ENCODE data around the gene ARL8B. TPM values are rescaled to one million over a fixed set of nuclear protein-coding genes. Genes with fewer than 3 reads are reported as not detected.

ARL8B gene
- polyA plus RNA-seq, 4 donors: 69.6 to 82.8 (median 82.4) TPM

DNA sequence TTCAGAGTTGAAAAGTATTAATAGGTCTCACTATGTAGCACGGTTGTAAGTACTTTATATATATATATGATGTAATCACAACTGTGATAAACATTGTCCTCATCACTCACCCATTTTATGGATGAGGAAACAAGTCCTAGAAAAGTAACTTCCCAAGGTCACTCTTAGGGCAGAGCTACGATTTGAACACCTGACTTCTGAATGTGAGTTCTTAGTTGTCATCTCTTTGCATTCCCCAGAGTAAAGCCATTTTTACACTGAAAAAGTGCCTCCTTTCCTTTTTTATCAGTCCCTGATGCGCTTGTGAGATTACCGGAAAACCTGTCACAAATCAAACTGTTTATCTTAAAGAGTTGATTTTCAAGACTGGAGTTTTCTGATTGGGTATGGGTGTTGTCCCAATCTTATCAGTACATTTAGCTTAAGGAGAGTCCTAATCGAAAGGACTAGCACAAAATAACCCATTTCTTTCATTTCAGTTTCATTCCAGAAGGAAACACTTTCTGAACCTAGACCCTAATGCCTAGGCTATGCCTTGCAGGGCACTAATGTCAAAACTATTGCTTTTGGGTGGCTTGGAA is 63.1 kb downstream of the ARL8B start:
- DNase-seq (ENCODE audit: low read depth in 4 of 4, low spot score in 3 of 4): no peak

DNA sequence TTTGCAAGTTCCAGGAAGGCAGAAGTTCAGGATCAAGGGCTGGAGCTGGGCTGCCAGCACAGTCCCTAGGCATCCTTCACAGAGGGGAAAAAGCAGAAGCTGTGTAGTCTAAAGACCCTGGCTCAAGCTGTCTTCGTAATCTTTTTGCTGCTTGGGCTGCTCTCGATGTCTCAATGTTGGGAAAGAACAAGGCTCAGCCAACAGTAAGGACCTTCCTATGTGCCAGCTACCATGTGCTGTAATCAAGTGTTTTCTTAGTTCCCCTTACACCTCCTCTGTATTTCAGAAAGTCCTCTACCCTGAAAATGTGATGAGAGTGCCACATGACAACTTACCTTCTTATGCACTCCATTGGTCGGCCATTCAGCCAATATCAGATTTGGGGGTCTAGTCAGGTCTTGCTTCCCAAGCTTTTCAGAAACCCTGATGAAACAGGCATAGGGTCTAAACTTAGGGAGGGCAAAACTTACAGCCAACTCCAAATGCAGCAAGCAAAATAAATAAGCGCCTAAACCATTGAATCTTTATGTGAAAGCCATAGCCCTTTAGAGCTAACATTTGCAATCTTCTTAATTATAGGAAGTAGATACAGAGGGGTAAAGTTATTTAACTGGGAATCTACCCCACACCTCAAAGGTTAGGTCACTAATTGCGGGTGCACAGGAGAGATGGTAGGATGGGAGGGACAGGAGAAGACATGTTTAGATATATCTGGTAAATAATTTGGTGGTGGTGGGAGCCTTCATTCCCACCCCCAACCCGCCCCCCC is 64.2 kb downstream of the ARL8B start:
- DNase-seq (ENCODE audit: low read depth in 4 of 4, low spot score in 3 of 4): no peak

DNA sequence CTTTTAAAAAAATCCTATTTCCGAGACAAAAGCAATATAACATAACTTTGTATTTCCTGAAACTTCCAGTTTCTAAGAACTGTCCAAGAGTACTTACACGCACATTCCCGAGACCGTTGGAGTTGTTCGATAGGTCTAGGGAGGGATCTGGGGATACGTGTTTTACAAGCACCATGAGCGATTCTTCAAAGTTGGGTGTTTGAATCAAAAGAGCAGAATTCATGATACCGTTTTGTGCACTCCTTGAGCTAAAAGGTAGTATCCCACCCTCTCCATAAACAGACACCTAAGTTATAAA is 64.7 kb downstream of the ARL8B start:
- DNase-seq (ENCODE audit: low read depth in 4 of 4, low spot score in 3 of 4): peak in 2 of 4 donors; percentile 22 to 23

DNA sequence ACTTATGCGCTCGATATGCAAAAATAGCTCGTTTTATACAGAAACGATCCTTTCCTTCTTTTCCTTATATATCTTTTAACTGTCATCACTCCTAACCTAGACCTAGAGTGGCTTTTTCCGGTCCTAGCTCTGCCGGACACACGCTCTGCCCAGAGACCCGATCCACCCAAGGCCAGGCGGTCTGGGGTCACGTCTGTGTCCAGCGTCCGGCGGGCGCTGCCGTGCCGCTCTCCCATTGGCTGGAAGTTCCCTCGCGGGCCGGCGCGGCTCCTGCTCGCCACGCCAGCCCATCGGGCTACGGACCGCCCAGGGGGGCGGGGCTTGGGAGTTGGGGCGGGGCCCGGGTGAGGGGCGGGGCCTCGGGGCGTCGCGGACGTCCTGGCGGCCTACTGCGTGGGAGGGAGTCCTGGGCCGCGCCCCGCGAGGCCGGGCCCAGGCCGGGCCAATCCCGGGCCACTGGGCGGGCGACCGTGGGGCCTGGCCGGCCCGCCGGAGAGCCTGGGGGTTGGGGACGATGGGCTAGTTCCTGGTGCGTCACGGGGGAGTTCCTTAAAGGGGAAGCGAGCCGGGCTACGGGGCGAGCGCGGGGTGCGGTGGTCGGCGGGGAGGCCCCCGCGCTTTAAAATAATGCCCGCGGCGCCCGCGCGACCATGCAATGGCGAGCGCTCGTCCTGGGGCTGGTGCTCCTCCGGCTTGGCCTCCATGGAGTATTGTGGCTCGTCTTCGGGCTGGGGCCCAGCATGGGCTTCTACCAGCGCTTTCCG is 65.2 kb downstream of the ARL8B start, which contains the start of gene EDEM1:
TSS of gene EDEM1 (plus strand) at position 552 of the 764 bp plus-strand sequence. CDS start at position 651, 99 bp downstream.
- DNase-seq (ENCODE audit: low read depth in 4 of 4, low spot score in 3 of 4): peak; percentile 80 to 87 (median 85)

GRCh38 chr3:5187920-5188418 is 65.9 kb downstream of the ARL8B start:
- DNase-seq (ENCODE audit: low read depth in 4 of 4, low spot score in 3 of 4): peak in 2 of 4 donors; percentile 5 to 26

DNA sequence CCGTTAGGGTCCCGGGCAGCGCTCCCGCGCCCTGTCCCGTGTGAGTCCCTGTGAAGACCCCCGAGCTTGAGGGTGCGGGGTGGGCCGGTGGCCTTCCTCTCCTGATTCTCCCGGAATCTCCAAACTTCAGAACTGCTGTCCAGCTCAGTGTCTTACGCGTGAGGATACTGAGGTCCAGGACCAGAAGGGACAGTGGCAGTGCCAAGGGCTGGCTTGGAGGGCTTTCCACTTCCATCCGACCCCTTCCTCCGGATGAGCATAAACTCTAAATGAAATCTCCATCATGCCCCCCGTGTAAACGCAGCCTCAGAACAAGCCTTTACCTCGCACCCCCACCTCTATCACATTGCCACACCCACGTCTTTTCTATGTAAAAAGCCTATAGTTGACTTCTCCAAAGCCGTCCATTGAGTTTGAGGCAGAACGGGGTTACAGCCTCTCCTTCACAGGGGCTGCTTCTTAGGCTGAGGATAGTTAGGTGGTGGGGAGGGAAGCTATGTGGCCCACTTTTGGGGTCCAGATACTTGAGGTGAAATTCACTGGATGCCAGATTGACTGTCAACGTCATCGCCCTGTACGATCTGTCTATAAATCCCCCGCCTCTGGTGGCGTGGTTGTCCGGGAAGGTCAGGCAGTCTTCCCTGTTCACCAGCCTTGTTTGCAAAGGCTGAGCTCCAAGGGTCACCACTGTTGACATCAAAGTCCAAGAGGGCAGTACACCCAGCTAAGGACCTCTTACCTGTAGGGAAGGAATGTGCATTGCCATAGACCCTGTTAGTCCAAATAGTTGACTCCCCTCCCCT is 66.5 kb downstream of the ARL8B start:
- peak in 2 of 4 donors; percentile 7 to 31 for DNase-seq (ENCODE audit: low read depth in 4 of 4, low spot score in 3 of 4)

GRCh38 chr3:5190147-5190791 is 68.2 kb downstream of the ARL8B start:
- DNase-seq (ENCODE audit: low read depth in 4 of 4, low spot score in 3 of 4): no peak

DNA sequence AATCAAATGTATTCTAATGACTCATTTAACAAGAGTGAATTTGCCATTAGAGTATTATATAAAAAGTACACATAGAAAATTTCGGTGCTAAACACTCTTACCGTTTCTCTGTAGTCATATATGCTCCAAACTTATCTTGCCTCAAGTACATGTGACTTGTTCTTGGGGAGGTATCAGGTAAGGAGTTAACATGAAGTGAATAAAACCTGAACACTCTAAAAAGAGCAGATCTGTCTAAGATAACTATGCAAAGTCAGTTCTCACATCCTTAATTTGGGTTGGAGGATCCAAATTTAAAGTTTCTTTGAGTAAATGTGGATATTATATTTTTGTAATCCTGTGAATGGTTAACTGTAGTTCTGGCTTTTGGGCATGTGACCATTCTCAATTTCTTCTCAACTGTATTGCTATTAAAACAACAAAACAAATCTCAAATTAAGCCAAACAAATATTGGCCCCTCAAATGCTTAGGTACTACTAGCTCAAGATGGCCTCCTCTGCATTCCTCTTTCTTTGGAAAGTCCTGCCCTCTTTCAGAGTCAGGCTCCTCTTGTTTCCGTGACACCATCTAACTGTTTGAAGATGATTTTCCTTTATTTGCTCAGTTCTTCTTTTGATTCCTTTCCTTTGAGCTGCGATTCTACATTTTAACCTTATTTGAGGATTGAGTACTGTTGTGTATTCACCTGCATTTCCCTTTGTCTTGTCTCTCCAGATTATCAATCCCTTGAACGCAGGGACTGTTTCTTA is 69.6 kb downstream of the ARL8B start:
- no peak for DNase-seq (ENCODE audit: low read depth in 4 of 4, low spot score in 3 of 4)

GRCh38 chr3:5192571-5193365 is 70.7 kb downstream of the ARL8B start:
- no peak for DNase-seq (ENCODE audit: low read depth in 4 of 4, low spot score in 3 of 4)

GRCh38 chr3:5194341-5194740 is 72.2 kb downstream of the ARL8B start:
- DNase-seq (ENCODE audit: low read depth in 4 of 4, low spot score in 3 of 4): no peak

DNA sequence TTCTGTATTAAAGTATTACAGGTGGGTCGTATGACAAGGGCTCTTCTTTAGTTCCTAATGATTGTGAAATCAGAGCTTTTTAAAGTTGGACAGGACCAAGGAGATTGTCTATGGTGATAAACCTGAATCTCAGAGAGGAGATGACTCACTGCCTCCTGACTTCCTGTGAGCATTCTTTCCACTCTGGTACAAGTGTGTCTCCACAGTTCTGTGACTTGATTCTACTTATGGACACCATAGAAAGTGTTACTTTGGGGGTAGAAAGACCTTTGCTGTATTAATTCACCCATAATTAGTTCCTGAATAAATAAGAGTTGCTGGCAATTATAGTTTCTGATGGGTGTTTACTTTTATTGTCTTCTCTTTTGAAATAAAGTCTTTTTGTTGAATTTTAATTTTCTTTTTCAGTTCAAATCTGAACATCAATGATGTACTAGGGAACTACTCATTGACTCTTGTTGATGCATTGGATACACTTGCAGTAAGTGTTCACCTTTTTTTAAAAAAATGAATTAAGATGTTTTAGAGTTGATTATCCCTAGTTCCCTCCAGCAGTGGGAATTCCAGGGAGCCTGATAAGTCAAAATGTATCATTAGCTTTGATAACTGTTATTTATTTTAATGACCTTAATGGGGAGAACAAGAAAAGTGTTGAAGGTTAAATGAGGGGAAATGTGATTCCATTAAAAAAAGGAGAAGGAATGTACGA is 72.9 kb downstream of the ARL8B start:
- no peak for DNase-seq (ENCODE audit: low read depth in 4 of 4, low spot score in 3 of 4)

DNA sequence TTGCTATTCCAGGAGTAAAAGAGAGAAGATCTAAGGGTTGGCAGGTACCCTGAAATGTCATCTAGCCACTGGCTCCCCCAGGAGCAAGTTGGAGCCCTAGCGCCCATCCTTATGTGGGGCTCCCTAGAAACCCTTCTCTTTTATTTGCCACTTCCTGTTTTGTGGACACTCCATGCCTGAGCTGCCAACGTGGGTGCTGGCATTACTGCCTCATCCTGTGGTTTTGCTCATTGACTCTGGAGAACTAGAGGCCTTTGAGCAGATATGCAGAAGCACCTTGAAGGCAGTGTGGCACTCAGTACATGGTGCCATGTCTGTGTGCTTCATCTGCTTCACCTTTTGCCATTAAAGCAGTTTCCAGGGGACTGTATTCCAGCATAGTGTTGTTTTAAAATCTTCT is 73.5 kb downstream of the ARL8B start:
- DNase-seq (ENCODE audit: low read depth in 4 of 4, low spot score in 3 of 4): no peak

DNA sequence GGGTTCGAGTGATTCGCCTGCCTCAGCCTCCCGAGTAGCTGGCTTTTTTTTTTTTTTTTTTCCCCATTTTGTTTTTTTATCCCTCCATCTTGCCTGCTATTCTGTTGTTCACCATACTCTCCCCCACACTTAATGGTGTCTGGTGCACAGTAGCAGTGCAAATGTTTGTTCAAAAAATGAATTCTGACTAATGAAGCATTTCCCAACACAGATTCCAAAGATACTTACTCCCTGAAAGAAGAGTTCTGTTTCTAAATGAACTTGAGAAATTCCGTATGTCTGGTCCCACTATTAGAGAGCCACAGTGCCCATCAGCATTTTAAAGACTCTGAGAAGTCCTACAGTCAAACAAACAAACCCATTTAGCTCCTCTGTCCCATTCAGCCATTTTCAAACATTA is 74.9 kb downstream of the ARL8B start:
- DNase-seq (ENCODE audit: low read depth in 4 of 4, low spot score in 3 of 4): no peak

- no peak for DNase-seq (ENCODE audit: low read depth in 4 of 4, low spot score in 3 of 4)
These were observed 75.6 kb downstream of the ARL8B start for GRCh38 chr3:5197470-5198312.

DNA sequence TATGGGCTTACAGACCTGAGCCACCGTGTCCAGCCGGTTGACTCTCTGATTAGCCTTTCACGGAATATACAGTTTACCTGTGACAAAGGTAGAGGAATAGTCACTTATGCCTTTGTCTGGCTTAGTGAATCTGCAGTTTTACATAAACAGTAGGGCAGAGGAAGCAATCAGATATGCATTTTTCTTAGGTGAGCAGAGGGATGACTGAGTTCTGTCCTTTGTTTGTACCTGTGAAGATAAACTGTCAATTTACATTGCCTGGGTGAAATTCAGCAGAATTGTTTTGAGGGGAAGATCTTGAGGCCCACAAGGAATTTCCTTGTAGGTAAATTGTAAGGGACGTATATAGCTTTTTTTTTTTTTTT is 76.2 kb downstream of the ARL8B start:
- DNase-seq (ENCODE audit: low read depth in 4 of 4, low spot score in 3 of 4): no peak

- DNase-seq (ENCODE audit: low read depth in 4 of 4, low spot score in 3 of 4): no peak
These were observed 77.1 kb downstream of the ARL8B start for GRCh38 chr3:5198986-5199731.
